ENCODE measurements around the gene ANKRD30BL. TPM values are rescaled to one million over a fixed set of nuclear protein-coding genes. Genes with fewer than 3 reads are reported as not detected.

Gene ANKRD30BL
- not detected in 2 replicates for total RNA-seq

GRCh38 chr2:132161161-132162124 lies at the start of gene ANKRD30BL:
ANKRD30BL (minus strand) TSS chr2:132161952; CDS start chr2:132161705, 247 bp downstream.

Small RNA genes lying within 50 kb of the gene (small RNA-seq; reads per million reads assigned to genes)
- gene RNU6-1132P = not detected
